GM23248 (cell line): ENCODE measurements around the gene MAPT.

ENCODE experiments used
- EZH2 ChIP-seq: fragments of 200-600 bp; sonication (generic); IDR thresholded peaks from 2 replicates; pipeline ENCODE4 v1.6.1; 2018; ENCODE audit warnings: antibody characterized with exemption, mild to moderate bottlenecking; ENCODE audit not compliant: insufficient read depth, poor library complexity, severe bottlenecking
- EZH2phosphoT487 ChIP-seq: fragments of 200-600 bp; sonication (generic); IDR thresholded peaks from 2 replicates; pipeline ENCODE4 v1.6.1; 2018; ENCODE audit warnings: antibody characterized with exemption, moderate library complexity, mild to moderate bottlenecking, low read depth; ENCODE audit not compliant: insufficient read depth

DNA sequence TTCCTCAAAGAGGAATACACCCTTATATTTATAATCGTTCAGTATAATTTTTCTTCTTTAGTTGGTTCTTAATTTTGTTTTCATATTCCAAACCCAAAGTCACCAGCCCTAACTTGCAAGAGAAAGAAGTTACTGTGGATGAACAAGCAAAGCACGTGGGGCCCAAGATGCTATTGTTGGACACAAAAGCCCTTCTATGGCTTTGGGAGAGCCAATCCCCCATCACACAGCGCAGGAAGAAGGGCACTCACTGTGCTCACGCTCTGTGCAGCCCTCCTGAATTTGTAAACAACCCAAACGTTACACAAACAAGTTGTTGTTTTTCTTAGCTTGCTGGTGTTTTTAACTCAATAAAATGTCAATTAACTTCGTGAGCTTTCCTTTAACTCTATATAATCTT, 27.2 kb upstream of the MAPT start:
- TF ChIP-seq EZH2 (no peak), EZH2phosphoT487 (no peak)
